SH-SY5Y (cell line): ENCODE data around the gene CHTF18.

ENCODE experiments used
- GATA2 ChIP-seq: IDR thresholded peaks from 2 replicates; pipeline ENCODE4 v1.6.1; 2011; ENCODE audit warnings: mild to moderate bottlenecking, low read depth, low read length
- GATA3 ChIP-seq: IDR thresholded peaks from 2 replicates; pipeline ENCODE4 v1.6.1; 2011; ENCODE audit warnings: low read depth, mild to moderate bottlenecking, low read length, moderate library complexity

DNA sequence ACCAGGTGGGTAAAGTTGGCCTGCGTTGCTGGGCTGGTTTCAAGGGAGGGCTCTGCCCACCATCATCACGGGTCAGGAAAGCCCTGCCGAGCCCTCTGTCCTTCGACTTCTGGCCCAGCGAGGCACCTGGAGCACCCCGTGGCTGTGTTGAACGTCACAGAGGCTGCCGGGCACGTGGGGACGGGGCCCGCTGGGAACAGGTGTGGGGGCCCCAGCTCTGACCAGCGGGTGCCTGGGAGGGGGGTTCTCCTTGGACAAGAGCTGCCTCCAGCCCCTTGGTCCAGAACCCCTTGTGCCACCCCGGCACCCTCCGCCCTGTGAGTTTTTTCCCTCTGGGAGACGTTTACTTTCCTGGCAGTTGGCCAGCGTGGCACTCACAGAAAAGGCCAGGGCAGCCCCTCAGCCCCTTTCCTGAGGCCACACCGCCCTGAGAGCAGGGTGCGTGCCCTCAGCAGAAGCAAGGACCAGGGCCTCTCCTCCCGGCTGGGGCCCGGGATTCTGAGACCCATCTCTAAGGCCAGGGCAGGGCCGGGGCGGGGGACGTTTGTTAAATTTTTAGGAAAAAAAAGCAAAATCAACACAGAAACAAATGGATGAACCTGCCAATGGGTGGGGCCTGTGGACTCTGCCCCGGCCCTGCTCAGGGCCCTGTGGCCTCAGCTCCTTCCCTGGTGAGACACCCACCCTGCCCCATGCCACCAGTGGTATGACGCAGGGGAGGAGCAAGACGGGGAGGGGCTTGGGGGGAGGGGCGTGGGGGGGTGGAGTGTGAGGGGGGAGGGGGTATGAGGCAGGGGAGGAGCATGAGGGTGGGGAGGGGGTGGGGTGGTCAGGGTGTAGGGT, 43.4 kb downstream of the CHTF18 start:
- TF ChIP-seq GATA3 (no peak), GATA2 (no peak)
